ENCODE measurements around the gene EGFR. TPM values are rescaled to one million over a fixed set of nuclear protein-coding genes. Genes with fewer than 3 reads are reported as not detected.

Gene EGFR
- total RNA-seq, 1 donor from 2014 or later, result 67.2 TPM

DNA sequence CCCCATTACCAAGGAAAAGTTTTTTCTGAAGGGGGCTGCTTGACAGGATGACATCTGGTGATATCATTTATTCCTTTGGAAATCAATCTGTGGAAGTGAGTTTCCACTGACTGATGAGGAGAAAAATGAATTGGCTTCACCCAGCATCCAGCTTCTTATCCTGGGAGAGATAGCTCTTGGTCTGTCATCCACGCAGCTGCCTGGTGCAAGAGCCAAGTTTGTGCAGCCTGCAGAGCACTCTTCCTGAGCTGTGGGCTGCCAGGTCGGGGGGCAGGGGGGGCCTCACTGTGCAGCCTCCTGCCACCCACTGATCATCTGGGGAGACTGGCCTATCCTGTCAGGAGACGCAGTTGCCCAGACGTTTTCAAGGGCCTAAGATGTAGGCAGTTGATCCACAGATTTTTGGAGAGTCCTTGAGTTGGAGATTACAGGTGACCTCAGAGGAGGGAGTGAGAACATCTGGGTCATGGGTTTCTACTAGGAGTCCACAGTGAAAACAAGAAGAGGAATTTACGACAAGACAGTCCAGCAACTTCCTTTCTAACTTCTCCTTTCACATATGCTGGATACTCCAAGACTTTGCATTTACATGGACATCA lies 75.4 kb downstream of the EGFR start:
- Histone ChIP-seq H3K4me3 (ENCODE audit: low read depth, low read length) (no peak overlapping the region), H3K27me3 (ENCODE audit: control insufficient read depth, insufficient read depth, low read length) (no peaks in the 10 kb centered on the region), H3K36me3 (ENCODE audit: control insufficient read depth, insufficient read depth, low read length) (no peaks in the 10 kb centered on the region)
- DNase-seq (ENCODE audit: low read depth), result no peak
- TF ChIP-seq, protein P1, sequence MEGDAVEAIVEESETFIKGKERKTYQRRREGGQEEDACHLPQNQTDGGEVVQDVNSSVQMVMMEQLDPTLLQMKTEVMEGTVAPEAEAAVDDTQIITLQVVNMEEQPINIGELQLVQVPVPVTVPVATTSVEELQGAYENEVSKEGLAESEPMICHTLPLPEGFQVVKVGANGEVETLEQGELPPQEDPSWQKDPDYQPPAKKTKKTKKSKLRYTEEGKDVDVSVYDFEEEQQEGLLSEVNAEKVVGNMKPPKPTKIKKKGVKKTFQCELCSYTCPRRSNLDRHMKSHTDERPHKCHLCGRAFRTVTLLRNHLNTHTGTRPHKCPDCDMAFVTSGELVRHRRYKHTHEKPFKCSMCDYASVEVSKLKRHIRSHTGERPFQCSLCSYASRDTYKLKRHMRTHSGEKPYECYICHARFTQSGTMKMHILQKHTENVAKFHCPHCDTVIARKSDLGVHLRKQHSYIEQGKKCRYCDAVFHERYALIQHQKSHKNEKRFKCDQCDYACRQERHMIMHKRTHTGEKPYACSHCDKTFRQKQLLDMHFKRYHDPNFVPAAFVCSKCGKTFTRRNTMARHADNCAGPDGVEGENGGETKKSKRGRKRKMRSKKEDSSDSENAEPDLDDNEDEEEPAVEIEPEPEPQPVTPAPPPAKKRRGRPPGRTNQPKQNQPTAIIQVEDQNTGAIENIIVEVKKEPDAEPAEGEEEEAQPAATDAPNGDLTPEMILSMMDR (IDR thresholded peaks at IDR 0.05; ENCODE audit: insufficient read depth, low read length, poor library complexity, severe bottlenecking), result no peak

DNA sequence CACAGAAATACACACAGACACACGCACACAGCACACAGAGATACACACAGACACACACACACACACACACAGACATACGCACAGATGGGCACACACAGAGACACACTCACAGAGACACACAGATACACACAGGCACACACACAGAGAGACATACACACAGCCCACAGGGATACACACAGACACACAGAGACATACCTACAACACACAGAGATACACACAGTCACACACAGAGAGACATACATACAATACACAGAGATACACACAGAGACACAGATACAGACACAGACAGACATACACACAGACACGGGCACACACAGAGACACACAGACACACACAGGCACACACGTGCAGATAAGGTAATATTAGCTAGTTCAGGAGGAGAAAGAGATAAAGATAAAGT lies 76.9 kb downstream of the EGFR start:
- no peaks in the 10 kb centered on the region for H3K36me3 ChIP-seq (ENCODE audit: control insufficient read depth, insufficient read depth, low read length)
- H3K4me3 ChIP-seq (ENCODE audit: low read depth, low read length), result no peak overlapping the region
- H3K27me3 ChIP-seq (ENCODE audit: control insufficient read depth, insufficient read depth, low read length), result no peaks in the 10 kb centered on the region
- DNase-seq (ENCODE audit: low read depth), result no peak
- TF ChIP-seq, protein P1 (IDR thresholded peaks at IDR 0.05; ENCODE audit: insufficient read depth, low read length, poor library complexity, severe bottlenecking), result no peak

DNA sequence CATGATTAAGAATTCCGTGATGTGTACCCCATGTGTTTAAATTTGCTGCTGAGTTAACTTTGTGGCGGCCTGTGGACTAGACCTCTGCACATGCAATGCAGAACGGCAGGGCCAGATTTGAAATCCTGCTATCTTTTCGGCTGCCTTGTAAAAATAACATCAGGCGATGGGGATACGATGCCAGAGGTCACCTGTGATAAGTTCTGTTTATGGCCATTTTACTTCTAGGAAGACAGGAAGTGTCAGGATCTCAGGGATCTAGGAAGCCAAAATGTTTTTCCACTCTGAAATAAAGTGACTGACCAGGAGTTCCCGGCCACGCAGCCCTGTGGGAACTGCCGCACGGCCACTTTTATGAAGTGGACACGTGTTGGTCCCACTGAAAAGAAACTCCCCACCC lies 77.5 kb downstream of the EGFR start:
- DNase-seq (ENCODE audit: low read depth), result no peak
- Histone ChIP-seq H3K4me3 (ENCODE audit: low read depth, low read length) (no peak overlapping the region), H3K27me3 (ENCODE audit: control insufficient read depth, insufficient read depth, low read length) (no peaks in the 10 kb centered on the region), H3K36me3 (ENCODE audit: control insufficient read depth, insufficient read depth, low read length) (no peaks in the 10 kb centered on the region)
- TF ChIP-seq, protein P1 (IDR thresholded peaks at IDR 0.05; ENCODE audit: insufficient read depth, low read length, poor library complexity, severe bottlenecking), result no peak

DNA sequence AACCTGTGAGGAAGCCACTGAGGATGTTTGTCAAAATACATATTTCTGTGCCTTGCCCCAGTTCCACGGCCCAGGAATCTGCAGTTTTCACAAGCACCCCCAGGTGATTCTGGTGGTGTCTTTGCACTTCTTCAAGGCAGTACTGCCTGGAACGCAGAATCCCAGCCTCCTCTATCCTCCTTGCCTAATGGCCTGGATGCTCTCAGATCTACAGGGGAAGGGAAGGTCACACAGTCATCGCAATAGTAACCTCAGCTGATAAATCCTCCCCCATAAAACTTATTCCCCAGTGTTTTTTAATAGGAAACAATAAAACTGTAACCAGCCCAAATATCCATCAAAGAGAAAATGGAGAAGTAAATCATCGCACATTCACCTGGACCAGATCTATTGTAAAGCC lies 78.3 kb downstream of the EGFR start:
- no peak for DNase-seq (ENCODE audit: low read depth)
- Histone ChIP-seq H3K27me3 (ENCODE audit: control insufficient read depth, insufficient read depth, low read length) (no peaks in the 10 kb centered on the region), H3K4me3 (ENCODE audit: low read depth, low read length) (no peak overlapping the region), H3K36me3 (ENCODE audit: control insufficient read depth, insufficient read depth, low read length) (no peaks in the 10 kb centered on the region)
- TF ChIP-seq, protein P1 (IDR thresholded peaks at IDR 0.05; ENCODE audit: insufficient read depth, low read length, poor library complexity, severe bottlenecking), result no peak

DNA sequence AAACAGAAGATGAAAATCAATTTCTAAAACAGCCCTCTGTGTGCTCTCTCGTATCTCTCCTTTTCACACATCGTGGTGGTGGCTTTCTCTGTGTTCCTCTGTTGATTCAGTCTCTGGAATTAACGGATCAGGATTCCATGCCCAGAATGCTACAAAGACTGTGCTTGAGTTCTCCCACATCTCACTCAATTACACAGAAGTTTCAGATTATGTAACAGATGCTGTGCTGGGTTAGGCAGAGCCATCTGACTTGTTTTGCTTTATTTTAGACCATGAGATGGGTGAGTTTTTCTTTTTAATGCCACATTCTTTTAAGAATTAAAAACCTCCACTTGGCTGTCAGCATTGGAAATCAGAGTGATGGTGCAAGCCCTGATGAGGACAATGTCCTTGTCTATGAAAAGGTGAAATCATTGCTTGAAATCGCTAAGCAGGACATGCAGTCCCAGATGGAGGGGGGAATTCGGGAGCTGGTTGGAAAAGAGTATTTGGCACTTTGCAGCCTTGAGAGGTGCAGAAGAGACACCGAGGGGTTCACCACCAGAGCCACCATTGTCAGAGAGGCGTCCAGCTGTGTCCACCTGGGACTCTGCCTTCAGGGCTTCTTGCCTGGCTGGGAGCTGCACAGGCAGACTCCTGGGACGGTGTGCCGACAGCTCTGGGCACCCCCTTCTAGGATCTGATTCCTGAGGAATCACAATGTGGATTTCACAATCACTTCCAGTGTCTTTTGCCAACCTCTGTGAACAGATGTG lies 80.4 kb downstream of the EGFR start:
- DNase-seq (ENCODE audit: low read depth), result no peak
- Histone ChIP-seq H3K4me3 (ENCODE audit: low read depth, low read length) (no peak overlapping the region), H3K36me3 (ENCODE audit: control insufficient read depth, insufficient read depth, low read length) (no peaks in the 10 kb centered on the region), H3K27me3 (ENCODE audit: control insufficient read depth, insufficient read depth, low read length) (no peaks in the 10 kb centered on the region)
- TF ChIP-seq, protein P1 (IDR thresholded peaks at IDR 0.05; ENCODE audit: insufficient read depth, low read length, poor library complexity, severe bottlenecking), result no peak
